HG02798 (cell line): ENCODE data around the gene EHMT2.
"Not testable (repeated sequence)": the region's sequence is repeated elsewhere in the genome, so short reads cannot be mapped to it uniquely, and the experiment has no call there.

ENCODE experiments used
- ATAC-seq: cut with Tn5 transposase; IDR thresholded peaks from one replicate; pipeline ENCODE4 v1.9.1; 2021; ENCODE audit warnings: mild to moderate bottlenecking; ENCODE audit not compliant: unreplicated experiment, poor library complexity

Gene EHMT2

GRCh38 chr6:31897612-31898382 is at the start of gene EHMT2:
EHMT2 (minus strand) TSS chr6:31897698; CDS start chr6:31897677, 21 bp downstream.
- ATAC-seq = peak; percentile 56

DNA sequence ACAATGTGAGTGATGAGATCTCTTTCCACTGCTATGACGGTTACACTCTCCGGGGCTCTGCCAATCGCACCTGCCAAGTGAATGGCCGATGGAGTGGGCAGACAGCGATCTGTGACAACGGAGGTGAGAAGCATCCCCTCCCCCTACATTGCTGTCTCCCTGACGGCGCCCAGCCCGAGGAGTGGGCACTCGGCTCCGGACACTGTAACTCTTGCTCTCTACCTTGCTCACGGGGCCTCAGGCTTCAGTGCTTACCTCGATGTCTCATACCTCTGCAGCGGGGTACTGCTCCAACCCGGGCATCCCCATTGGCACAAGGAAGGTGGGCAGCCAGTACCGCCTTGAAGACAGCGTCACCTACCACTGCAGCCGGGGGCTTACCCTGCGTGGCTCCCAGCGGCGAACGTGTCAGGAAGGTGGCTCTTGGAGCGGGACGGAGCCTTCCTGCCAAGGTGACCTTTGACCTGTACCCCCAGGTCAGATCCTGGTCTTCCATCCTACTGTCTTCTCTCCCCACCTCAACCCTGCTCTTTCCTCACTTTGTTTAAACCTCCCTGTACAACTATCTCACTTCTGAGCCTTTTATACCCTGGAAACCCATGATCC is 49.7 kb upstream of the EHMT2 start:
- no peak for ATAC-seq

GRCh38 chr6:31946370-31946885 is 48.9 kb upstream of the EHMT2 start:
- no peak for ATAC-seq

GRCh38 chr6:31945507-31946369 is 48.2 kb upstream of the EHMT2 start, which contains the start of gene CFB:
CFB (plus strand) TSS chr6:31946095; CDS start chr6:31946222, 127 bp downstream.
- ATAC-seq = no peak

GRCh38 chr6:31945154-31945506 is 47.6 kb upstream of the EHMT2 start:
- no peak for ATAC-seq

DNA sequence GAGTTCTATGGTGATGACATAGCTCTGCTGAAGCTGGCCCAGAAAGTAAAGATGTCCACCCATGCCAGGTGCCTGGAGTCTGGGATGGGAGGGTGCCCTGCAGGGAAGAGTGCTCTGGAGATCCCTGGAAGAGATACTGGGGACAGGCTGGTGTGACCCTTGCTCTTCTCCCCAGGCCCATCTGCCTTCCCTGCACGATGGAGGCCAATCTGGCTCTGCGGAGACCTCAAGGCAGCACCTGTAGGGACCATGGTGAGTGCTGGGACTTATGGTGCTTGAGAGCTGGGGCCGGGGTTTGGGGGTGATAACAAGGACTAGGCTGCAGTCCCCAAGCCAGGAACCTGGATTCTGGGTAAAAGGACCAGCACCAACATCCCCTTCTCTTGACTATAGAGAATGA is 46.2 kb upstream of the EHMT2 start:
- no peak for ATAC-seq

- no peak for ATAC-seq
These were observed 42.8 kb upstream of the EHMT2 start for GRCh38 chr6:31940256-31940664.

GRCh38 chr6:31935823-31936222 is 38.3 kb upstream of the EHMT2 start:
- no peak for ATAC-seq

- ATAC-seq = no peak
These were observed 37.5 kb upstream of the EHMT2 start for GRCh38 chr6:31935021-31935420.

DNA sequence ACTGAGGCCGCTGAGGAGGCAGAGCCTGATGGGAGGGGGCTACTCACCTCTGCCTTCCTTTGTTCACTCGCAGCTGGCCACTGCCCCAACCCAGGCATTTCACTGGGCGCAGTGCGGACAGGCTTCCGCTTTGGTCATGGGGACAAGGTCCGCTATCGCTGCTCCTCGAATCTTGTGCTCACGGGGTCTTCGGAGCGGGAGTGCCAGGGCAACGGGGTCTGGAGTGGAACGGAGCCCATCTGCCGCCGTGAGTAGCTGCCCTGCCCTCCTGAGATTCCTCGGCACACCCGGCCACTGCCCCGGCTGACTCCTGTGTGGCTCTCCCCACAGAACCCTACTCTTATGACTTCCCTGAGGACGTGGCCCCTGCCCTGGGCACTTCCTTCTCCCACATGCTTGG is 36.0 kb upstream of the EHMT2 start:
- ATAC-seq = no peak

- ATAC-seq = not testable (repeated sequence)
These were observed 34.6 kb upstream of the EHMT2 start for GRCh38 chr6:31932137-31932536.

GRCh38 chr6:31930962-31931361 is 33.5 kb upstream of the EHMT2 start:
- ATAC-seq = no peak

GRCh38 chr6:31928672-31928939 is 31.1 kb upstream of the EHMT2 start:
- ATAC-seq = no peak

GRCh38 chr6:31927863-31928671 is 30.6 kb upstream of the EHMT2 start:
- no peak for ATAC-seq

GRCh38 chr6:31927242-31927862 is 29.9 kb upstream of the EHMT2 start, which contains the start of gene C2:
C2 (plus strand) TSS chr6:31927717; CDS start chr6:31927753, 36 bp downstream.
- no peak for ATAC-seq

GRCh38 chr6:31922942-31923341 is 25.4 kb upstream of the EHMT2 start:
- ATAC-seq = no peak

DNA sequence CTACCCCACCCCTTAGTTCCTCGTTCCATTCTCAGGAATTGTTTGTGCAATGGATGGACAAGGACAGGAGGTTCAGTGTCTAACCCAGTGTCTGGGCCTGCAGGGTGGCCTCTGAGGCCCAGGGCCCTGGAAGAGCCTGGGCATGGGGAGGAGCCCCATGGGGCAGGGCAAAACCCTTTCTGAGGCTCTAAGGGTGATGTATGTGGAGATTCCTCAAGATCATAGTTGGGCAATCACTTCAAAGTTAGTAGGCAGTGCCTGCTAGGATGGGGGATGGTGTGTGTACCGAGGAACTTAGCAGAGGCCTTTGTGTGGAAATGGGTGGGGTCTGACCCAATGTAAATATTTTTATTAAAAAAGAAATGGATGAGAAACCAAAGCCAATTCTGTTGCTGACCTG is 23.3 kb upstream of the EHMT2 start:
- ATAC-seq = no peak

DNA sequence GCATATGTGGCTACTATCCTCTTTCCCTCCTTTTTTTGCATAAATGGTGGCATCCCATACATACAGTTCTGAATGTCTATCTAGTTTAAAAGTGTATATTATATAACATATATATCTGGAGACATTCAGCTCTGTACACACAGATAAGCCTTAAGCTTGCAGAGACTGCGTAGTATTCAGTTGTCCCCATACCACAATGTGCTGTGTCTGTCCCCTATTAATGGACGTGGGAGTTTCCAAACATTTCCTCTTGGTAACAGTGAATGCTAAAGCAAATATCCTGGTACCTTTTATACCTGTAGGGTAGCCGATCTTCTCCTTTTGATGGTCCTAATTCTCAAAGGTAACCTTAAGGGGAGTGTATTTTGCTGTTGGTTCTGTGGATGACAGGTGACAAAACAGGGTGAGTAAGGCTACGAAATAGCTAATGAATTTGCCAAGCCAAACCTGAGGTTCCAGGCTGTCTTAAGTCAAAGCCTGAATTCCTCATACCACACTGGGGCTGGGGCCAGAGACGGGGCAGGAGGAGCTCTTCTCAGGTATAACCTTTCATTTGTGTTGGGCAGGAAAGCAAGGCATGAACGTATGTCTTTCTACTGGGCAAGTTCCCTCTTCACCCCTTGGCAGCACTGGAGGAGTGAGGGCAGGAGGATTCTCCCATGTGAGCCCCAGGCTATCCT is 22.3 kb upstream of the EHMT2 start:
- ATAC-seq = no peak

- no peak for ATAC-seq
These were observed 20.7 kb upstream of the EHMT2 start for GRCh38 chr6:31918069-31918720.
